ENCODE measurements around the gene SLC2A8. TPM values are rescaled to one million over a fixed set of nuclear protein-coding genes. Genes with fewer than 3 reads are reported as not detected.

SLC2A8 gene
- total and polyA plus RNA-seq, 2 experiments from 2014 or later = 9.6 to 9.9 TPM

DNA sequence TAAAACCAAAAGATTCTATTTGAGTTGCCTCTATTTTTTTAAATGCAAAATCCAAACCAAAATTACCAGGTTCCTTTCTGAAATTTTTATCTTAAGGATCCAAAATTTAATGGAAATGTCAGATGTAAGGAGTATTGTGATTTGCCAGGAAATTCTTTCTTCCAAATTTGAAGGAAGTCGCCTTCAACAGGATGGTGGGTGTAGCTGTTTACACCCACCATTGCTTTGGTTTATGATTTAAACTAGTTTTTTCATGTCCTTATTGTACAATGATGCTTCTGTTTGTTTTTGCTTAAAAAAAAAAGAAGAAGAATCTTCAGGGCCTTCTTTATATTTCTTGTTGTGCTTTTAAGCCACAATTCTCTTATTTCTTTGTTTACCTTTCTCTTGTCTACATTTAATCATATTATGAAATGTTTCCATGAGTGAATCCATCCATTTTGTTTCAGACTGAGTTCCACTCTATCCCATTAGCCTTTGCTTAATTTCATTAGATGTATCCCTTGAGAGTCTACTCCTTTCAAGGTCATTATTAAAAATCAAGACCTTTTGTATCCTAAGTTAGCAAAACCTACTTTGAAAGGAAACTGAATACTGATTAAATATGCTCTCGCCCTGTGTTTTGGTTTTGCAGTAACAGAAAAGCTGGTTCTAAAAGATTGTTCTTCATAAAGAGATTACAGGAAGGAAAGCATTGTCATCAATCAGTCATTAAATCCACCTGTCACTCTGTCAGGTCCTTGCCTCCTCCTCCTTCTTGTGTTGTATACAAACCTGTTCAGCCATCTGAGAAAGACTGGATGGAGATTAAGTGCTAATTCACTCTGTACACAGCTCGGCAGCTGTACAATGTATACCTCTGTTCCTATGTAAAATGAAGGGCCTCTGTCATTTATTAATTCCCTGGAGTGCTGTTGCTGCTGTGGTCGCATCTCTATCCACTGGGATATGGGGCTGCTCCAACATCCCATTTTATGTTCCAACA, 45.5 kb upstream of the SLC2A8 start:
- in situ Hi-C loops (cut with MboI) = no loop called here
- 82 to 93% methylated on average over 4 of the region's 4 CpGs for WGBS, 2 experiments (ENCODE audit: low coverage in 1 of 2, low lambda C conversion rate in 2 of 2, missing lambda C conversion rate in 2 of 2)

GRCh38 chr9:127353882-127354281, 43.1 kb upstream of the SLC2A8 start:
- Histone ChIP-seq H3K4me2 (ENCODE audit: unreplicated experiment) (no peak overlapping the region), H3K9me3 (ENCODE audit: low read depth) (no peaks in the 10 kb centered on the region), H3K36me3 (ENCODE audit: low read depth) (no peaks in the 10 kb centered on the region), H3K27ac (no peak overlapping the region), H3K4me3 (no peak overlapping the region), H3K9me2 (ENCODE audit: insufficient read depth) (no peaks in the 10 kb centered on the region), H3K4me1 (ENCODE audit: insufficient read depth) (no peaks in the 10 kb centered on the region), H4K20me1 (ENCODE audit: insufficient read depth) (no peaks in the 10 kb centered on the region), H3K79me2 (ENCODE audit: insufficient read depth) (no peaks in the 10 kb centered on the region), H3F3A (ENCODE audit: insufficient read depth) (no peaks in the 10 kb centered on the region), H2AFZ (no peak overlapping the region), H3K27me3 (replicated peaks; ENCODE audit: insufficient read depth) (peaks cover 5% of the 10 kb centered on the region; the same call in 1 of the 2 replicates), H3K9ac (no peak overlapping the region)
- 75 to 83% methylated on average over 5 of the region's 5 CpGs for WGBS, 2 experiments (ENCODE audit: low coverage in 1 of 2, low lambda C conversion rate in 2 of 2, missing lambda C conversion rate in 2 of 2)
- in situ Hi-C loops (cut with MboI) = no loop called here
- DNase-seq = no peak
- no peak for TF ChIP-seq EZH2phosphoT487 (IDR thresholded peaks at IDR 0.05; ENCODE audit: insufficient read depth, low read depth)
- no peak for TF ChIP-seq EZH2 (IDR thresholded peaks at IDR 0.05; ENCODE audit: insufficient read depth, poor library complexity, severe bottlenecking)

More for the DNA sequence above, 45.5 kb upstream of the SLC2A8 start:
- DNase-seq = no peak
- no peak overlapping the region for H3K27ac ChIP-seq
- H4K20me1 ChIP-seq (ENCODE audit: insufficient read depth) = no peaks in the 10 kb centered on the region
- no peaks in the 10 kb centered on the region for H3K9me3 ChIP-seq (ENCODE audit: low read depth)
- peaks cover 5% of the 10 kb centered on the region; the same call in 1 of the 2 replicates for H3K27me3 ChIP-seq (replicated peaks; ENCODE audit: insufficient read depth)
- no peaks in the 10 kb centered on the region for H3K9me2 ChIP-seq (ENCODE audit: insufficient read depth)
- H3K4me1 ChIP-seq (ENCODE audit: insufficient read depth) = no peaks in the 10 kb centered on the region
- no peaks in the 10 kb centered on the region for H3K36me3 ChIP-seq (ENCODE audit: low read depth)
- no peak overlapping the region for H3K9ac ChIP-seq
- no peak overlapping the region for H2AFZ ChIP-seq
- H3K4me2 ChIP-seq (ENCODE audit: unreplicated experiment) = no peak overlapping the region
- TF ChIP-seq EZH2phosphoT487 (IDR thresholded peaks at IDR 0.05; ENCODE audit: insufficient read depth, low read depth) (no peak), EZH2 (IDR thresholded peaks at IDR 0.05; ENCODE audit: insufficient read depth, poor library complexity, severe bottlenecking) (no peak)
- H3F3A ChIP-seq (ENCODE audit: insufficient read depth) = no peaks in the 10 kb centered on the region
- no peaks in the 10 kb centered on the region for H3K79me2 ChIP-seq (ENCODE audit: insufficient read depth)
- H3K4me3 ChIP-seq = no peak overlapping the region

DNA sequence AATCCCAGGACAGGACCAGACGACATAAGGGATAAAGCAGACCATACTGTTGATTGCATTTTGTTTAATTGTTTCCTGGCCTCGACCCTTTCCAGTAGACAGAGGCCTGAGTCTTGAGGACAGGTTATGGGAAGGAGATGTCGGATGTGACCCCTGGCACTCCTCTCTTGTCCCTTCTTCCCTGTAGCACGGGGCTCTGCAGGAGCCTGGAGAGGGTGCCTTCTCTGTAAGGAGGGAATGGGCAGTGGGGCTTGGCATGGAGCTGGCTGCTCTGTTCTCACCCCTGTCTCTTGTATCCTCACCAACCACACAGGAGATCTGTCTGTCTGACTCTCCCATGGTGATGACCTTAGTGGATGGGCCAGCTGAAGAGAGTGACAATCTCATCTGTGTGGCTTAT, 40.1 kb upstream of the SLC2A8 start:
- no peak overlapping the region for H3K9ac ChIP-seq
- H3K9me3 ChIP-seq (ENCODE audit: low read depth) = no peaks in the 10 kb centered on the region
- DNase-seq = no peak
- H3K36me3 ChIP-seq (ENCODE audit: low read depth) = no peaks in the 10 kb centered on the region
- TF ChIP-seq EZH2 (IDR thresholded peaks at IDR 0.05; ENCODE audit: insufficient read depth, poor library complexity, severe bottlenecking) = no peak
- TF ChIP-seq EZH2phosphoT487 (IDR thresholded peaks at IDR 0.05; ENCODE audit: insufficient read depth, low read depth) = no peak
- WGBS, 2 experiments (ENCODE audit: low coverage in 1 of 2, low lambda C conversion rate in 2 of 2, missing lambda C conversion rate in 2 of 2) = 82% methylated on average over 4 of the region's 4 CpGs
- no peaks in the 10 kb centered on the region for H3K4me1 ChIP-seq (ENCODE audit: insufficient read depth)
- peaks cover 5% of the 10 kb centered on the region; the same call in 1 of the 2 replicates for H3K27me3 ChIP-seq (replicated peaks; ENCODE audit: insufficient read depth)
- H3K4me3 ChIP-seq = no peak overlapping the region
- no peaks in the 10 kb centered on the region for H4K20me1 ChIP-seq (ENCODE audit: insufficient read depth)
- H3K9me2 ChIP-seq (ENCODE audit: insufficient read depth) = no peaks in the 10 kb centered on the region
- H3K27ac ChIP-seq = no peak overlapping the region
- no peaks in the 10 kb centered on the region for H3F3A ChIP-seq (ENCODE audit: insufficient read depth)
- no peaks in the 10 kb centered on the region for H3K79me2 ChIP-seq (ENCODE audit: insufficient read depth)
- no peak overlapping the region for H3K4me2 ChIP-seq (ENCODE audit: unreplicated experiment)
- no peak overlapping the region for H2AFZ ChIP-seq
- in situ Hi-C loops (cut with MboI) = no loop called here

GRCh38 chr9:127358023-127358535, 38.9 kb upstream of the SLC2A8 start:
- Histone ChIP-seq H4K20me1 (ENCODE audit: insufficient read depth) (no peaks in the 10 kb centered on the region), H3K4me3 (no peak overlapping the region), H3K27ac (no peak overlapping the region), H3K4me1 (ENCODE audit: insufficient read depth) (no peaks in the 10 kb centered on the region), H2AFZ (no peak overlapping the region), H3F3A (ENCODE audit: insufficient read depth) (no peaks in the 10 kb centered on the region), H3K79me2 (ENCODE audit: insufficient read depth) (no peaks in the 10 kb centered on the region), H3K27me3 (replicated peaks; ENCODE audit: insufficient read depth) (0 out of 2 replicates have a peak, but pooled peaks cover 5% of the 10 kb centered on the region), H3K9me2 (ENCODE audit: insufficient read depth) (no peaks in the 10 kb centered on the region), H3K9me3 (ENCODE audit: low read depth) (no peaks in the 10 kb centered on the region), H3K4me2 (ENCODE audit: unreplicated experiment) (no peak overlapping the region), H3K9ac (no peak overlapping the region), H3K36me3 (ENCODE audit: low read depth) (no peaks in the 10 kb centered on the region)
- no peak for DNase-seq
- WGBS, 2 experiments (ENCODE audit: low coverage in 1 of 2, low lambda C conversion rate in 2 of 2, missing lambda C conversion rate in 2 of 2) = 73 to 93% methylated on average over 3 of the region's 3 CpGs
- in situ Hi-C loops (cut with MboI) = no loop called here
- TF ChIP-seq EZH2phosphoT487 (IDR thresholded peaks at IDR 0.05; ENCODE audit: insufficient read depth, low read depth) (no peak), EZH2 (IDR thresholded peaks at IDR 0.05; ENCODE audit: insufficient read depth, poor library complexity, severe bottlenecking) (no peak)

Data from GM23248 (cell line).